ENCODE results near the gene PGLYRP3.

DNA sequence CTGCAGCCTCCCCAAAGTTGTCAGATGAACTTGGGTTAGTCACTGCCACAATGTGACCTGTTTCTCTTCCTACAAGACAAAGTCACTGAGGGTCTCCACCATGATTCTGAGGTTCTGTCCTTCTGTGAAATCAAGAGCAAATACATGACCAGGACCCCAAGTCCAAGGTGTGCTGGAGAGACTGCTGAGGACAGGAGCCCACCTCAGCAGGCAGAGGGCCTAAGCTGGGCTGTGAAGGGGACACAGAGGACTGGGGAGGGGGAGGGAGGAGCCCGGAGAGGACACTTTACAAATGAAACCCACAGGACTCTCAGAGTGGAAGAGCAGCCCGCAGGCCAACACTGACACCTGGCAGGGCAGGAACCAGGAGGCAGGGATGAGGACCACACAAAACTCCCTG lies 3.3 kb downstream of the PGLYRP3 start:
- TF ChIP-seq POLR2A (IDR thresholded peaks at IDR 0.05; ENCODE audit: low read depth, low read length) (no peak), SPI1 (IDR thresholded peaks at IDR 0.05; ENCODE audit: low read depth, low read length) (no peak), POLR2AphosphoS5 (IDR thresholded peaks at IDR 0.05; ENCODE audit: low read depth, low read length) (no peak)

Data from GM12891 (cell line).